Psoas muscle (tissue), 8 donors: ENCODE results near the gene GAB2. TPM values are rescaled to one million over a fixed set of nuclear protein-coding genes. Genes with fewer than 3 reads are reported as not detected.

Experiments
- ATAC-seq, 4 donors: fragments of 200-7000 bp; cut with Tn5 transposase; one replicate each; pipeline ENCODE4 v1.9.1; 2020; ENCODE audit warnings: moderate library complexity in 3 of 4, mild to moderate bottlenecking in 2 of 4
- DNase-seq, 2 donors: peaks; one replicate each; pipeline ENCODE4 v3.0.0-alpha.2; 2020
- H3K27ac ChIP-seq: fragments of 200-600 bp; one replicate; pipeline ENCODE4 v1.8.0; 2022
- H3K27me3 ChIP-seq, 3 donors: fragments of 200-600 bp in 1 of 3; one replicate each; pipeline versions ENCODE4 v1.6.1 to v1.8.0; 2013 to 2022; ENCODE audit warnings: low read length in 2 of 3, mild to moderate bottlenecking in 2 of 3, moderate library complexity in 1 of 3; ENCODE audit not compliant: insufficient read depth in 3 of 3
- H3K36me3 ChIP-seq, 2 donors: fragments of 200-600 bp in 1 of 2; one replicate each; pipeline versions ENCODE4 v1.6.1 to v1.8.0; 2013 to 2022; ENCODE audit warnings: low read depth in 1 of 2, mild to moderate bottlenecking in 1 of 2, moderate library complexity in 1 of 2; ENCODE audit not compliant: insufficient read depth in 1 of 2
- H3K4me1 ChIP-seq: fragments of 200-600 bp; one replicate; pipeline ENCODE4 v1.8.0; 2022
- H3K4me3 ChIP-seq: fragments of 200-600 bp; one replicate; pipeline ENCODE4 v1.8.0; 2022; ENCODE audit warnings: mild to moderate bottlenecking
- H3K9me3 ChIP-seq: fragments of 200-600 bp; one replicate; pipeline ENCODE4 v1.8.0; 2022
- WGBS, 3 donors: extraction: QIAGEN DNeasy Blood & Tissue Kit; methylation state at CpG; one replicate each; pipeline versions ENCODE4 v1.1.6 to v1.1.7; 2013; 5-methylcytosine and 5-hydroxymethylcytosine counted together
- intact Hi-C, 2 donors: fragments of 100-400 bp; cut with DNase I; formaldehyde crosslinking; loops; one replicate each; pipeline versions ENCODE4 v1.11.0 to v1.14.2; 2022
- polyA plus RNA-seq, 3 donors: library from polyadenylated mRNA; stranded (reverse); fragments of 200-250 nt; gene quantifications; one replicate each; pipeline ENCODE4 v1.2.3, GENCODE V29; 2013
- total RNA-seq, 4 donors: library from RNA; stranded (reverse); fragmentation: NEBNext Ultra II Directional in 2 of 4; extraction: Animal tissue kit (Norgen Biotek cat#: 25700) in 2 of 4; gene quantifications; one replicate each; pipeline versions ENCODE4 v1.2.1 to v1.2.4, GENCODE V29; 2021 to 2023
- TF ChIP-seq, protein P1 (sequence below): fragments of 200-600 bp; IDR thresholded peaks from one replicate; pipeline ENCODE4 v1.8.0; 2022; ENCODE audit warnings: antibody characterized with exemption
- donor health status: healthy with polysubstance abuse.
- donor health status: DM: no; HTN: no; CAD: no; lungs with moderate emphysema.
- donor health status: Bipolar disorder and iron deficiency.
- donor health status: healthy.
- donor health status: DM: yes; HTN: yes; CAD: no.
- donor health status: DM: no; HTN: no; CAD: no.
- donor health status: DM: no; HTN: no; CAD: no.
- donor health status: DM: yes; HTN: yes; CAD: no.

The GAB2 gene
- total and polyA plus RNA-seq, 7 donors, result 2.7 to 6.3 (median 4.7) TPM

GRCh38 chr11:78350646-78351165 is 66.9 kb downstream of the GAB2 start:
- Histone ChIP-seq H3K27me3 (no peaks in the 10 kb centered on the region), H3K4me3 (peak overlapping the region; percentile 42), H3K9me3 (no peaks in the 10 kb centered on the region), H3K4me1 (peaks cover 14% of the 10 kb centered on the region), H3K27ac (peak overlapping the region; percentile 21), H3K36me3 (no peaks in the 10 kb centered on the region)
- ATAC-seq, result peak; percentile 21 to 72 (median 46)
- intact Hi-C loops, result loop anchor here in 1 of 2 donors (10.0 kb wide), 1 partner anchor 64 kb away; the partner anchor contains the start of gene GAB2
- no peak for DNase-seq
- WGBS, 3 donors, result 9 to 13% (median 13%) methylated on average over 7 of the region's 7 CpGs
- TF ChIP-seq, protein P1, sequence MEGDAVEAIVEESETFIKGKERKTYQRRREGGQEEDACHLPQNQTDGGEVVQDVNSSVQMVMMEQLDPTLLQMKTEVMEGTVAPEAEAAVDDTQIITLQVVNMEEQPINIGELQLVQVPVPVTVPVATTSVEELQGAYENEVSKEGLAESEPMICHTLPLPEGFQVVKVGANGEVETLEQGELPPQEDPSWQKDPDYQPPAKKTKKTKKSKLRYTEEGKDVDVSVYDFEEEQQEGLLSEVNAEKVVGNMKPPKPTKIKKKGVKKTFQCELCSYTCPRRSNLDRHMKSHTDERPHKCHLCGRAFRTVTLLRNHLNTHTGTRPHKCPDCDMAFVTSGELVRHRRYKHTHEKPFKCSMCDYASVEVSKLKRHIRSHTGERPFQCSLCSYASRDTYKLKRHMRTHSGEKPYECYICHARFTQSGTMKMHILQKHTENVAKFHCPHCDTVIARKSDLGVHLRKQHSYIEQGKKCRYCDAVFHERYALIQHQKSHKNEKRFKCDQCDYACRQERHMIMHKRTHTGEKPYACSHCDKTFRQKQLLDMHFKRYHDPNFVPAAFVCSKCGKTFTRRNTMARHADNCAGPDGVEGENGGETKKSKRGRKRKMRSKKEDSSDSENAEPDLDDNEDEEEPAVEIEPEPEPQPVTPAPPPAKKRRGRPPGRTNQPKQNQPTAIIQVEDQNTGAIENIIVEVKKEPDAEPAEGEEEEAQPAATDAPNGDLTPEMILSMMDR, result no peak

DNA sequence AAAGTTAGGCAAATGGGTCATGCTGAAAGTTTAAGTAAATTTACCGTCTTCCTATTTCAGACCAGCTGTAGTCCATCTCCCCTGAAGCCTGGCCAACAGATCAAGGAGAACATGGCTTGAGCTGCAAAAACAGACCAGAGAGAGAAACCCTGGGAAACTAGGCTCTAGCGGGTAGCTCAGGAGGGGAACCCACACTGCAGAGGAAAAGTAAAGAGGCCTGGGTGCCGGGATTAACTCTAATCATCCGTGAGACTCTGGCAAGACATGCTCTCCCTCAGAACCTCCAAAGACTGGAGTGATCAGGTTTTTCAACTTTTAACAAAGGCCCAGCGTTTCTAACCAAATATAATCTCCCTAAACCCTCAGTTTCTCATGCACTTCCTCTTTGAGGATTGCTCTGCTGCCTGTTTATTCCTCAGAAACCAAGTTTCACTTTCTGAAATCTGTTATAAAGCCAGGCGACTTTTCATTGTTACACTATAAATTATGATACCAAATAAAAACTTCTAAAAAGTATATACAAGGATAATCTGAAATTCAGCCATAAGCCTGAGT is 67.5 kb downstream of the GAB2 start:
- Histone ChIP-seq H3K36me3 (no peaks in the 10 kb centered on the region), H3K4me3 (peak overlapping the region; percentile 42), H3K27ac (peak overlapping the region; percentile 21), H3K9me3 (no peaks in the 10 kb centered on the region), H3K4me1 (peaks cover 13% of the 10 kb centered on the region), H3K27me3 (no peaks in the 10 kb centered on the region)
- DNase-seq (no peak), ATAC-seq (peak in 1 of 4 donors; percentile 32)
- 15 to 16% (median 16%) methylated on average over 6 of the region's 6 CpGs for WGBS, 3 donors
- TF ChIP-seq, protein P1, result no peak
- intact Hi-C loops, result loop anchor here in 1 of 2 donors (10.0 kb wide), 1 partner anchor 65 kb away; the partner anchor contains the start of gene GAB2

DNA sequence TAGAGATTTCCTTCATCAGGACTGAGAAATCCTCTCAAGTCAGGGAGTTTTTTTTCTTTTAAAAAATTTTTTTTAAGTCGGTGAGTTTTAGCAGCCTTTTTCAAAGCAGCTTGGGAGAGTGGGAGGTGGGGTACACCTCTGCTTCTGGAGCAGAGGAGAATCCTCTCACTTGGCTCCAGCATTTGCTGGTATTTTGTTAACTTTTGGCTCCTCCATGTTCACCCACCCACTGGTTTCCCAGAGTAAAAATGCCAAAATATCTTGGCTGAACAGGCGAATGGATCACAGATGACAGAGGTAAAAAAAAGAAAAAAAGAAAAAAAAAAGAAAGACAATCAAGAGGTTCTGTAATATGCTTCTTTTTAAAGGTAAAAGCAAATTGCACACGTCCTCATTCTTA is 68.0 kb downstream of the GAB2 start:
- Histone ChIP-seq H3K4me3 (peak overlapping the region; percentile 42), H3K27ac (peak overlapping the region; percentile 21), H3K36me3 (no peaks in the 10 kb centered on the region), H3K4me1 (peaks cover 8% of the 10 kb centered on the region), H3K9me3 (no peaks in the 10 kb centered on the region), H3K27me3 (no peaks in the 10 kb centered on the region)
- DNase-seq (no peak), ATAC-seq (no peak)
- intact Hi-C loops, result loop anchor here in 1 of 2 donors (10.0 kb wide), 1 partner anchor 65 kb away; the partner anchor contains the start of gene GAB2
- WGBS, 3 donors, result 24 to 25% (median 25%) methylated on average over 3 of the region's 3 CpGs
- TF ChIP-seq, protein P1, result no peak

GRCh38 chr11:78349114-78349513 is 68.5 kb downstream of the GAB2 start:
- no peak for ATAC-seq
- no peaks in the 10 kb centered on the region for H3K27me3 ChIP-seq
- H3K36me3 ChIP-seq, result no peaks in the 10 kb centered on the region
- WGBS, 3 donors, result 53 to 55% (median 54%) methylated on average over 3 of the region's 3 CpGs
- no peaks in the 10 kb centered on the region for H3K9me3 ChIP-seq
- peaks cover 8% of the 10 kb centered on the region for H3K4me1 ChIP-seq
- peak overlapping the region; percentile 21 for H3K27ac ChIP-seq
- intact Hi-C loops, result no loop called here
- no peak for DNase-seq
- H3K4me3 ChIP-seq, result peak overlapping the region; percentile 42
- TF ChIP-seq, protein P1, result no peak

DNA sequence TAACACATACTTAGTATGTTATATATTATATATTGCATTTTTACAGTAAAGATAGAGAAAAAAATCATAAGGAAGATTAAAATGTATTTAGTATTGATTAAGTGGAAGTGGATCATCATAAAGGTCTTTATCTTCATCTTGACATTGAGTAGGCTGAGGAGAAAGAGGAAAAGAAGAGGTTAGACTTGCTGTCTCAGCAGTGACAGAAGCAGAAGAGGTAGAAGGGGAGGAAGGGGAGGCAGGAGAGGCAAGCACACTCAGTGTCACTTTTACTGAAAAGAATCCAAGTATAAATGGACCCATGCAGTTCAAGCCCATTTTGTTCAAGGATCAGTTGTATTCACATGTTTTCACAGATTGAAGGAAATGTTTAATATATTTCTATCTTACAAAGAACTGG is 69.7 kb downstream of the GAB2 start:
- intact Hi-C loops, result no loop called here
- ATAC-seq, result no peak
- no peaks in the 10 kb centered on the region for H3K9me3 ChIP-seq
- TF ChIP-seq, protein P1, result no peak
- H3K4me1 ChIP-seq, result peaks cover 8% of the 10 kb centered on the region
- H3K27ac ChIP-seq, result no peak overlapping the region
- H3K4me3 ChIP-seq, result no peak overlapping the region
- no peaks in the 10 kb centered on the region for H3K27me3 ChIP-seq
- DNase-seq, result no peak
- H3K36me3 ChIP-seq, result no peaks in the 10 kb centered on the region
